Measurements from ENCODE around the gene BACH2. TPM values are rescaled to one million over a fixed set of nuclear protein-coding genes. Genes with fewer than 3 reads are reported as not detected.

BACH2 gene
- total and polyA plus RNA-seq, 2 of the 4 experiments (the other 2 are of a cell fraction): 1.3 to 1.4 TPM

- in situ Hi-C loops (cut with MboI; ENCODE audit: low sequenced_read_pairs): no loop called here
- H3K56ac ChIP-seq (ENCODE audit: extremely low read depth, insufficient read depth, low read length): no peak overlapping the region
- H3K18ac ChIP-seq (ENCODE audit: low read depth, low read length): no peak overlapping the region
- ChIA-PET CTCF (interaction anchor here (0.6 kb wide), 1 partner anchor 31 kb away, joined by 3 read pairs; no protein-coding TSS in a partner anchor), POLR2A (ENCODE audit: unreplicated experiment) (interaction anchor here (0.6 kb wide), 1 partner anchor 19 kb away, joined by 3 read pairs; no protein-coding TSS in a partner anchor)
- no peak overlapping the region for H3K27ac ChIP-seq (ENCODE audit: insufficient read depth, low read length)
- no peak for TF ChIP-seq RAD21 (IDR thresholded peaks at IDR 0.05; ENCODE audit: low read length)
- TF ChIP-seq USF2 (IDR thresholded peaks at IDR 0.05; ENCODE audit: low read depth, low read length): no peak
- no peak for TF ChIP-seq ELK1 (IDR thresholded peaks at IDR 0.05; ENCODE audit: borderline replicate concordance, low read depth, low read length)
- TF ChIP-seq MXI1 (IDR thresholded peaks at IDR 0.05; ENCODE audit: borderline replicate concordance, low read depth, low read length): no peak
- TF ChIP-seq MAZ (IDR thresholded peaks at IDR 0.05; ENCODE audit: borderline replicate concordance, low read depth, low read length): no peak
- no peak for TF ChIP-seq RCOR1 (IDR thresholded peaks at IDR 0.05; ENCODE audit: insufficient replicate concordance, low read length)
- TF ChIP-seq CHD1 (IDR thresholded peaks at IDR 0.05; ENCODE audit: low read depth, low read length): no peak
- TF ChIP-seq NFE2L2 (IDR thresholded peaks at IDR 0.05; ENCODE audit: low read depth, low read length): no peak
- TF ChIP-seq MAFK (IDR thresholded peaks at IDR 0.05; ENCODE audit: low read depth, low read length): no peak
- H2BK120ac ChIP-seq (ENCODE audit: low read depth, low read length): no peak overlapping the region
- H3K79me1 ChIP-seq (ENCODE audit: low read depth in 1 of 2, low read length in 2 of 2): no peaks in the 10 kb centered on the region
- H4K5ac ChIP-seq (ENCODE audit: low read depth, low read length): no peak overlapping the region
- peaks cover 7% of the 10 kb centered on the region for H3K27me3 ChIP-seq (ENCODE audit: control insufficient read depth, insufficient read depth, low read length)
- H2AFZ ChIP-seq (replicated peaks; ENCODE audit: low read length, poor library complexity): no peak overlapping the region
- 72% methylated on average over 2 of the region's 3 CpGs; no CpG with 5 or more reads in 1 of the 2 experiments for WGBS, 2 experiments (ENCODE audit: extremely low coverage in 2 of 2, insufficient read length in 1 of 2)
- no peak overlapping the region for H2BK15ac ChIP-seq (ENCODE audit: low read depth, low read length)
- H3K23ac ChIP-seq (ENCODE audit: low read depth, low read length): no peak overlapping the region; the same call in 1 of the 2 replicates
- no peak overlapping the region for H2AK9ac ChIP-seq (replicated peaks; ENCODE audit: low read depth, low read length, poor library complexity)
- no peaks in the 10 kb centered on the region for H3K9me3 ChIP-seq (ENCODE audit: control insufficient read depth, insufficient read depth, low read length)
- H4K8ac ChIP-seq (ENCODE audit: low read depth in 2 of 2, low read length in 2 of 2): no peak overlapping the region
- no peaks in the 10 kb centered on the region for H4K20me1 ChIP-seq (ENCODE audit: insufficient read depth, low read length)
- H3K4me2 ChIP-seq (ENCODE audit: low read depth, low read length): no peak overlapping the region
- H3K9me1 ChIP-seq (ENCODE audit: insufficient read depth, low read length): no peaks in the 10 kb centered on the region
- DNase-seq (no peak), ATAC-seq (ENCODE audit: low read depth) (no peak)
- dilution Hi-C loops (cut with HindIII; ENCODE audit: low sequenced_read_pairs, unreplicated experiment): no loop called here
- no peaks in the 10 kb centered on the region for H3K36me3 ChIP-seq (ENCODE audit: control insufficient read depth, insufficient read depth, low read length)
- H3K4me1 ChIP-seq (ENCODE audit: control insufficient read depth, insufficient read depth, low read length): peaks cover 2% of the 10 kb centered on the region; the same call in 1 of the 2 replicates
- no peak overlapping the region for H3K4ac ChIP-seq (ENCODE audit: low read depth, low read length)
- intact Hi-C loops (cut with micrococcal nuclease): no loop called here
- no peak overlapping the region for H3K14ac ChIP-seq (replicated peaks; ENCODE audit: low read depth, low read length)
- no peak overlapping the region for H3K9ac ChIP-seq (ENCODE audit: low read depth, low read length)
- no peak overlapping the region for H4K91ac ChIP-seq (ENCODE audit: insufficient read depth, low read depth, low read length)
- H2BK5ac ChIP-seq (ENCODE audit: low read depth, low read length, poor library complexity, severe bottlenecking): no peak overlapping the region
- BruUV-seq (replicated peaks): no TSS peak
- no peak overlapping the region for H2AK5ac ChIP-seq (ENCODE audit: low read depth, low read length)
- H2BK20ac ChIP-seq (ENCODE audit: low read depth, low read length): no peak overlapping the region
- no peak overlapping the region for H3K4me3 ChIP-seq (ENCODE audit: insufficient read depth, low read depth, low read length)
Measured at GRCh38 chr6:89888871-89889270, 407.8 kb downstream of the BACH2 start.
